T-helper 2 cell (primary cell): Measurements from ENCODE around the gene C12orf56.
A peak's percentile ranks its signal among the peaks of the same experiment; 100 is the strongest.
"Not testable (repeated sequence)": the region's sequence is repeated elsewhere in the genome, so short reads cannot be mapped to it uniquely, and the experiment has no call there.

Experiments
- DNase-seq, 5 experiments: peaks; one replicate each; pipeline versions ENCODE4 v3.0.0 to v3.0.0-alpha.2; 2012 to 2022

The C12orf56 gene

GRCh38 chr12:64229240-64229639 is 161.3 kb downstream of the C12orf56 start:
- DNase-seq = no peak

- DNase-seq = no peak
Measured at GRCh38 chr12:64225626-64226025, 164.9 kb downstream of the C12orf56 start.

GRCh38 chr12:64222009-64222765 is 168.4 kb downstream of the C12orf56 start, which contains the start of gene KICS2:
TSS of gene KICS2 (minus strand) at chr12:64222296. CDS start at chr12:64222237, 59 bp downstream.
- peak; percentile 74 to 97 (median 86) for DNase-seq

GRCh38 chr12:64221651-64222008 is 168.9 kb downstream of the C12orf56 start:
- peak in 4 of 5 experiments; percentile 10 to 61 (median 30) for DNase-seq

GRCh38 chr12:64220046-64220445 is 170.5 kb downstream of the C12orf56 start:
- DNase-seq = no peak

- no peak for DNase-seq
Measured at GRCh38 chr12:64219145-64219544, 171.4 kb downstream of the C12orf56 start.

- peak in 1 of 5 experiments; percentile 59 for DNase-seq
Measured at GRCh38 chr12:64218597-64218996, 172.0 kb downstream of the C12orf56 start.

- DNase-seq = not testable (repeated sequence)
Measured at GRCh38 chr12:64217643-64218042, 172.9 kb downstream of the C12orf56 start.

GRCh38 chr12:64216239-64216638 is 174.3 kb downstream of the C12orf56 start:
- DNase-seq = no peak
